HCT116 (cell line): Measurements from ENCODE around the gene EHMT1. TPM values are rescaled to one million over a fixed set of nuclear protein-coding genes. Genes with fewer than 3 reads are reported as not detected.

Experiments used
- ATAC-seq: fragments of 200-7000 bp; cut with Tn5 transposase; 2 replicates; pipeline ENCODE4 v1.9.1; 2020; ENCODE audit warnings: mild to moderate bottlenecking, moderate library complexity
- BruUV-seq: library from RNA; stranded (reverse); fragments of 400-500 nt; replicated peaks from 2 replicates; lab custom pipeline; 2021; lab: Mats Ljungman, UMichigan
- CTCF ChIA-PET: fragments of 300-600 bp; sonication (Branson Sonifier 250); formaldehyde crosslinking; loops from one replicate; lab custom pipeline; 2021; ENCODE audit warnings: antibody characterized with exemption; lab: Charles Lee
- POLR2A ChIA-PET: fragments of 300-600, 350-600 bp; sonication (Branson Sonifier 250); formaldehyde crosslinking; loops from one replicate; lab custom pipeline; 2021; ENCODE audit warnings: antibody characterized with exemption; lab: Charles Lee
- RAD21 ChIA-PET, 2 experiments: fragments of 300-600 bp; sonication (Branson Sonifier 250); formaldehyde crosslinking; loops; one replicate each; lab custom pipeline; 2023; ENCODE audit warnings: low total read pairs in 2 of 2; ENCODE audit not compliant: uncharacterized antibody in 2 of 2, unreplicated experiment in 2 of 2, low non-redundant PET in 1 of 2; lab: Charles Lee
- DNase-seq: peaks from one replicate; pipeline ENCODE4 v3.0.0-alpha.2; 2010; ENCODE audit warnings: low read depth, low spot score
- H2AFZ ChIP-seq: fragments of 200-600 bp; shearing (Covaris generic), sonication (generic); 2 replicates; pipeline ENCODE4 v1.6.1; 2017; ENCODE audit warnings: low read depth, mixed run types, mixed read lengths, antibody characterized with exemption, low read length; ENCODE audit not compliant: poor library complexity, severe bottlenecking
- H3K27ac ChIP-seq: 2 replicates; pipeline ENCODE4 v1.5.1; 2012; ENCODE audit warnings: low read depth, low read length
- H3K27me3 ChIP-seq: fragments of 200-600 bp; sonication (generic); 2 replicates; pipeline ENCODE4 v1.6.1; 2016; ENCODE audit warnings: mixed run types, low read length, mixed read lengths; ENCODE audit not compliant: insufficient read depth
- H3K36me3 ChIP-seq, 2 experiments: fragments of 200-500 bp in 1 of 2; fragments of 200-600 bp in 1 of 2; sonication (Bioruptor generic) in 1 of 2; sonication (generic) in 1 of 2; 2 replicates each; pipeline versions ENCODE4 v1.5.1 to v1.6.1; 2014 to 2016; ENCODE audit warnings: low read length in 2 of 2, inconsistent platforms in 1 of 2, mixed read lengths in 1 of 2, mixed run types in 1 of 2; ENCODE audit not compliant: insufficient read depth in 2 of 2, control insufficient read depth in 1 of 2
- H3K4me1 ChIP-seq, 2 experiments: fragments of 200-600 bp in 1 of 2; sonication (generic) in 1 of 2; 2 replicates each; pipeline versions ENCODE4 v1.5.1 to v1.6.1; 2012 to 2017; ENCODE audit warnings: low read length in 2 of 2, inconsistent platforms in 1 of 2, mild to moderate bottlenecking in 1 of 2, mixed read lengths in 1 of 2, mixed run types in 1 of 2, moderate library complexity in 1 of 2; ENCODE audit not compliant: insufficient read depth in 2 of 2, control insufficient read depth in 1 of 2
- H3K4me2 ChIP-seq: fragments of 200-600 bp; sonication (generic); 2 replicates; pipeline ENCODE4 v1.6.1; 2017; ENCODE audit warnings: mixed run types, low read length, mixed read lengths
- H3K4me3 ChIP-seq, 2 experiments: fragments of 200-600 bp in 1 of 2; sonication (generic) in 1 of 2; replicated peaks in 1 of 2; 2 replicates each; pipeline ENCODE4 v1.5.1; 2011 to 2016; ENCODE audit warnings: low read length in 2 of 2, control low read depth in 1 of 2, low read depth in 1 of 2, mild to moderate bottlenecking in 1 of 2, mixed read lengths in 1 of 2, mixed run types in 1 of 2
- H3K79me2 ChIP-seq: fragments of 200-600 bp; sonication (generic); 2 replicates; pipeline ENCODE4 v1.6.1; 2017; ENCODE audit warnings: mild to moderate bottlenecking, mixed run types, low read length, moderate library complexity, mixed read lengths; ENCODE audit not compliant: insufficient read depth
- H3K9ac ChIP-seq: fragments of 200-600 bp; sonication (generic); 2 replicates; pipeline ENCODE4 v1.6.1; 2016; ENCODE audit warnings: low read length, mixed read lengths
- H3K9me2 ChIP-seq: fragments of 200-600 bp; sonication (generic), shearing (Covaris generic); 2 replicates; pipeline ENCODE4 v1.6.1; 2017; ENCODE audit warnings: mixed run types, mild to moderate bottlenecking, moderate library complexity; ENCODE audit not compliant: insufficient read depth
- H3K9me3 ChIP-seq, 2 experiments: fragments of 200-500 bp in 1 of 2; fragments of 200-600 bp in 1 of 2; sonication (Bioruptor generic) in 1 of 2; sonication (generic) in 1 of 2; 2 replicates each; pipeline ENCODE4 v1.6.1; 2014 to 2017; ENCODE audit warnings: low read length in 2 of 2, mixed read lengths in 2 of 2, inconsistent platforms in 1 of 2, low read depth in 1 of 2, mild to moderate bottlenecking in 1 of 2, mixed run types in 1 of 2, moderate library complexity in 1 of 2; ENCODE audit not compliant: control insufficient read depth in 1 of 2, insufficient read depth in 1 of 2
- H4K20me1 ChIP-seq: fragments of 200-600 bp; sonication (generic), shearing (Covaris generic); 2 replicates; pipeline ENCODE4 v1.6.1; 2017; ENCODE audit warnings: mixed run types, mild to moderate bottlenecking, moderate library complexity; ENCODE audit not compliant: insufficient read depth
- ATF3 ChIP-seq: IDR thresholded peaks from 2 replicates; pipeline ENCODE4 v1.6.1; 2012
- CBX3 ChIP-seq: IDR thresholded peaks from 2 replicates; pipeline ENCODE4 v1.6.1; 2012; ENCODE audit warnings: low read depth
- CEBPB ChIP-seq: IDR thresholded peaks from 2 replicates; pipeline ENCODE4 v1.6.1; 2012; ENCODE audit warnings: low read depth
- CTCF ChIP-seq, 3 experiments: fragments of 200-600 bp in 1 of 3; sonication (generic) in 1 of 3; IDR thresholded peaks in 2 of 3; conservative IDR thresholded peaks in 1 of 3; 2 replicates each; pipeline ENCODE4 v1.5.1; 2012 to 2017; ENCODE audit warnings: low read depth in 2 of 3, low read length in 2 of 3, antibody characterized with exemption in 1 of 3, borderline replicate concordance in 1 of 3, control low read depth in 1 of 3, mild to moderate bottlenecking in 1 of 3, mixed read lengths in 1 of 3, mixed run types in 1 of 3, moderate library complexity in 1 of 3; ENCODE audit not compliant: insufficient read depth in 1 of 3
- EGR1 ChIP-seq: IDR thresholded peaks from 2 replicates; pipeline ENCODE4 v1.6.1; 2012; ENCODE audit warnings: low read depth
- ELF1 ChIP-seq: IDR thresholded peaks from 2 replicates; pipeline ENCODE4 v1.6.1; 2012; ENCODE audit warnings: low read depth, borderline replicate concordance
- EZH2 ChIP-seq: fragments of 200-600 bp; sonication (generic); IDR thresholded peaks from 2 replicates; pipeline ENCODE4 v1.6.1; 2017; ENCODE audit warnings: antibody characterized with exemption, mixed run types
- EZH2phosphoT487 ChIP-seq: fragments of 200-600 bp; IDR thresholded peaks from 2 replicates; pipeline ENCODE4 v1.6.1; 2018; ENCODE audit warnings: antibody characterized with exemption, borderline replicate concordance
- FOSL1 ChIP-seq: IDR thresholded peaks from 2 replicates; pipeline ENCODE4 v1.6.1; 2012; ENCODE audit warnings: low read depth
- JUND ChIP-seq: IDR thresholded peaks from 2 replicates; pipeline ENCODE4 v1.6.1; 2012
- MAX ChIP-seq: IDR thresholded peaks from 2 replicates; pipeline ENCODE4 v1.6.1; 2012
- POLR2AphosphoS5 ChIP-seq: IDR thresholded peaks from 2 replicates; pipeline ENCODE4 v1.6.1; 2011; ENCODE audit warnings: mild to moderate bottlenecking, low read depth, low read length, moderate library complexity
- REST ChIP-seq: IDR thresholded peaks from 2 replicates; pipeline ENCODE4 v1.6.1; 2012; ENCODE audit warnings: low read depth
- SIN3A ChIP-seq: IDR thresholded peaks from 2 replicates; pipeline ENCODE4 v1.6.1; 2012; ENCODE audit warnings: low read depth
- SP1 ChIP-seq: IDR thresholded peaks from 2 replicates; pipeline ENCODE4 v1.6.1; 2012; ENCODE audit warnings: low read depth
- SRF ChIP-seq: IDR thresholded peaks from 2 replicates; pipeline ENCODE4 v1.6.1; 2012; ENCODE audit warnings: low read depth
- TCF7L2 ChIP-seq: IDR thresholded peaks from 2 replicates; pipeline ENCODE4 v1.7.0; 2011; ENCODE audit warnings: borderline replicate concordance, inconsistent platforms; ENCODE audit not compliant: insufficient read depth, insufficient read length; ENCODE audit errors: extremely low read depth
- ZBTB33 ChIP-seq: IDR thresholded peaks from 2 replicates; pipeline ENCODE4 v1.6.1; 2011; ENCODE audit warnings: mild to moderate bottlenecking, low read length, moderate library complexity; ENCODE audit not compliant: insufficient replicate concordance; ENCODE audit errors: extremely low read depth
- ZNF274 ChIP-seq: fragments of 200-500 bp; sonication (Bioruptor generic); IDR thresholded peaks from 2 replicates; pipeline ENCODE4 v1.6.1; 2014; ENCODE audit warnings: mild to moderate bottlenecking, low read depth, low read length, inconsistent platforms
- intact Hi-C: fragments of 100-400 bp; cut with micrococcal nuclease; formaldehyde crosslinking; loops from 2 replicates; pipeline ENCODE4 v1.10.0; 2022
- total RNA-seq: library from RNA; stranded (reverse); gene quantifications from one replicate; pipeline ENCODE4 v1.2.1, GENCODE V29; 2021; ENCODE audit not compliant: unreplicated experiment

EHMT1 gene
- total RNA-seq, 1 experiment from 2014 or later, result 86.1 TPM

- Histone ChIP-seq H3K4me1 (no peaks in the 10 kb centered on the region), H3K9ac (no peak overlapping the region), H3K4me3 (no peak overlapping the region), H3K27ac (no peak overlapping the region), H3K36me3 (no peaks in the 10 kb centered on the region), H4K20me1 (no peaks in the 10 kb centered on the region), H3K79me2 (no peaks in the 10 kb centered on the region), H3K27me3 (peaks cover 7% of the 10 kb centered on the region; the same call in 1 of the 2 replicates), H2AFZ (no peak overlapping the region), H3K9me2 (no peaks in the 10 kb centered on the region), H3K9me3 (0 out of 4 replicates have a peak, but pooled peaks cover 0 to 3% of the 10 kb centered on the region in 2 experiments)
- no TSS peak for BruUV-seq
- ChIA-PET CTCF (no interaction called here), POLR2A (no interaction called here)
- DNase-seq (no peak), ATAC-seq (no peak)
- intact Hi-C loops, result no loop called here
- TF ChIP-seq POLR2AphosphoS5, result no peak
- no peak for TF ChIP-seq MAX
- no peak for TF ChIP-seq CBX3
- no peak for TF ChIP-seq ZBTB33
- TF ChIP-seq EZH2, result no peak
- TF ChIP-seq SRF, result no peak
- TF ChIP-seq ATF3, result no peak
- no peak for TF ChIP-seq EZH2phosphoT487
- TF ChIP-seq FOSL1, result no peak
- TF ChIP-seq CEBPB, result no peak
- TF ChIP-seq ELF1, result no peak
- TF ChIP-seq REST, result no peak
- TF ChIP-seq SIN3A, result no peak
- TF ChIP-seq EGR1, result no peak
- no peak for TF ChIP-seq ZNF274
- no peak for TF ChIP-seq SP1
- no peak for TF ChIP-seq JUND
- TF ChIP-seq TCF7L2, result no peak
- no peak for TF ChIP-seq CTCF (IDR thresholded peaks at IDR 0.05 in 2 of 3, conservative IDR thresholded peaks at IDR 0.05 in 1 of 3; ENCODE audit: borderline replicate concordance in 1 of 3, insufficient read depth in 1 of 3, low read depth in 2 of 3, low read length in 2 of 3)
- TF ChIP-seq, all 23 proteins: peak for 0
- no peak overlapping the region for H3K4me2 ChIP-seq
- RAD21 ChIA-PET, result no interaction called here
Measured at GRCh38 chr9:137860361-137860760, 241.6 kb downstream of the EHMT1 start.
